ENCODE results near the gene ZNF827. TPM values are rescaled to one million over a fixed set of nuclear protein-coding genes. Genes with fewer than 3 reads are reported as not detected.

The ZNF827 gene
- total RNA-seq, 4 donors from 2014 or later: 5.2 to 11.0 (median 6.4) TPM

DNA sequence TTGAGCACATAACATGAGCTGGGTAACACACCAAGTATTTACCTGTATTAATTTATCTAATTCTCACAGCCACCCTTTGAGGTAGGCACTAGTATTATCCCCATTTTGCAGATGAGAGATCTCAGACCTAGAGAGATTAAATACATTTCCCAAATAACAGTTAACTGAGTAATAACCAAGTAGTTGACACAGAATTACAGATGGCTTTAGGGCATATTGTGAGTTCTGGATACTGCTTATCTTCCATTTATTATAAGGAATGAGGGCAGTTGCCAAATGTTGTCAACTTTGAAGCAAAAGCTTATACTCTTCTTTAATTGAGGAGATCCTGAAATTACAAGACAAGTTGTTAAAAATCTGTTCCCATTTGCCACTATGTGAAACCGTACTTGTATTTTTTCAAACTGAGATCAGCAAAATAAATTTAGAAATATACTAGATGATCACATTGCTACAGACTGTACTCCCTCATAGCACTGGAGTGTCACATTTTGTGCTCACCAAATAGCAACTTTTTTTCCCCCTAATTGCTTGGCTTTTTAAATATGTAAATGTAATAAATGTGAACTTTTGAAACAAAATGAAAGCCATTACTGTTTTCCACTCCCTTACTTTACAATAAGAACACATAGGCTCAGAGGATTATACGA lies 62.0 kb downstream of the ZNF827 start:
- Histone ChIP-seq H3K27ac (no peak overlapping the region), H3K36me3 (no peaks in the 10 kb centered on the region), H3K4me1 (peaks cover 3 to 31% (median 28%) of the 10 kb centered on the region in 3 donors), H3K4me3 (no peak overlapping the region), H3K9me3 (no peaks in the 10 kb centered on the region), H3K27me3 (no peaks in the 10 kb centered on the region)
- WGBS, 2 donors: 76 to 83% methylated on average over 2 of the region's 2 CpGs
- TF ChIP-seq POLR2A (IDR thresholded peaks at IDR 0.05) (no peak), CTCF (IDR thresholded peaks at IDR 0.05) (no peak)
- intact Hi-C loops (cut with DNase I): no loop called here
- DNase-seq: no peak

DNA sequence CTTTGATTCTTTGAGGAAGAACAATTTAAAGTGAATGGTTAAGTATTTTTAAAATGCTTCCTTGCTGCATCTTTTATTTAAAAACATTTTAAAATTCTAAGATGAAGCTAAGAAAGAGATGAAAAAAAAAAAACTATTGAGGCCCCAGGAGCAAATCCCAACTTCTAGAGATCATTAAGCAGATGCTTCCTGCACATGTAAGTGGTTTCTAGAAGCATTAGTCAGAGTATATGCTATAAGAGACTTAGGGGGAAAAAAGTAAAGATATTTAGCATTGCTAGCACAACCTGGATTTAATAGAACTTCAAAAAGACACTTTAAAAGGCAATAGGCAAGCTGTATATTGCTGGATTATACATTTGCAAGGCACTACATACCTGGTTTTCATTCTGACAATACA lies 64.7 kb downstream of the ZNF827 start:
- DNase-seq: no peak
- intact Hi-C loops (cut with DNase I): no loop called here
- no peak overlapping the region for H3K4me3 ChIP-seq
- no peaks in the 10 kb centered on the region for H3K9me3 ChIP-seq
- no peak for TF ChIP-seq POLR2A (IDR thresholded peaks at IDR 0.05)
- TF ChIP-seq CTCF (IDR thresholded peaks at IDR 0.05): no peak
- H3K27ac ChIP-seq: no peak overlapping the region
- no peaks in the 10 kb centered on the region for H3K27me3 ChIP-seq
- H3K36me3 ChIP-seq: no peaks in the 10 kb centered on the region
- H3K4me1 ChIP-seq: peaks cover 0 to 15% (median 2%) of the 10 kb centered on the region in 3 donors

- Histone ChIP-seq H3K27me3 (no peaks in the 10 kb centered on the region), H3K36me3 (no peaks in the 10 kb centered on the region), H3K9me3 (no peaks in the 10 kb centered on the region), H3K27ac (no peak overlapping the region), H3K4me1 (peaks cover 0 to 11% (median 0%) of the 10 kb centered on the region in 3 donors), H3K4me3 (no peak overlapping the region)
- no peak for DNase-seq
- intact Hi-C loops (cut with DNase I): no loop called here
- no peak for TF ChIP-seq CTCF (IDR thresholded peaks at IDR 0.05)
- TF ChIP-seq POLR2A (IDR thresholded peaks at IDR 0.05): no peak
These were observed 67.4 kb downstream of the ZNF827 start for GRCh38 chr4:145871209-145871608.

GRCh38 chr4:145870155-145871020 lies 68.2 kb downstream of the ZNF827 start:
- TF ChIP-seq CTCF (IDR thresholded peaks at IDR 0.05) (no peak), POLR2A (IDR thresholded peaks at IDR 0.05) (no peak)
- 69% methylated on average over 9 of the region's 9 CpGs for WGBS, 2 donors
- no peak for DNase-seq
- H3K4me3 ChIP-seq: no peak overlapping the region
- H3K4me1 ChIP-seq: peaks cover 0 to 11% (median 0%) of the 10 kb centered on the region in 3 donors
- intact Hi-C loops (cut with DNase I): no loop called here
- no peaks in the 10 kb centered on the region for H3K36me3 ChIP-seq
- no peaks in the 10 kb centered on the region for H3K9me3 ChIP-seq
- H3K27ac ChIP-seq: peak overlapping the region; percentile 5 to 56 (median 35)
- no peaks in the 10 kb centered on the region for H3K27me3 ChIP-seq
